Right kidney (tissue), 1 donor: ENCODE results near the gene BMP3.

ENCODE experiments used
- DNase-seq: peaks from one replicate; pipeline ENCODE4 v3.0.0-alpha.2; 2016

The BMP3 gene

GRCh38 chr4:81102107-81102506 lies 71.6 kb downstream of the BMP3 start:
- DNase-seq = no peak

- no peak for DNase-seq
Measured at GRCh38 chr4:81106150-81106549, 75.6 kb downstream of the BMP3 start.
